ENCODE measurements around the gene ANXA7. TPM values are rescaled to one million over a fixed set of nuclear protein-coding genes. Genes with fewer than 3 reads are reported as not detected.

Gene ANXA7
- total and polyA plus RNA-seq, 2 donors (not counting 3 experiments of a cell fraction or from before 2014, with no cell fraction given): 56.5 to 81.6 TPM

DNA sequence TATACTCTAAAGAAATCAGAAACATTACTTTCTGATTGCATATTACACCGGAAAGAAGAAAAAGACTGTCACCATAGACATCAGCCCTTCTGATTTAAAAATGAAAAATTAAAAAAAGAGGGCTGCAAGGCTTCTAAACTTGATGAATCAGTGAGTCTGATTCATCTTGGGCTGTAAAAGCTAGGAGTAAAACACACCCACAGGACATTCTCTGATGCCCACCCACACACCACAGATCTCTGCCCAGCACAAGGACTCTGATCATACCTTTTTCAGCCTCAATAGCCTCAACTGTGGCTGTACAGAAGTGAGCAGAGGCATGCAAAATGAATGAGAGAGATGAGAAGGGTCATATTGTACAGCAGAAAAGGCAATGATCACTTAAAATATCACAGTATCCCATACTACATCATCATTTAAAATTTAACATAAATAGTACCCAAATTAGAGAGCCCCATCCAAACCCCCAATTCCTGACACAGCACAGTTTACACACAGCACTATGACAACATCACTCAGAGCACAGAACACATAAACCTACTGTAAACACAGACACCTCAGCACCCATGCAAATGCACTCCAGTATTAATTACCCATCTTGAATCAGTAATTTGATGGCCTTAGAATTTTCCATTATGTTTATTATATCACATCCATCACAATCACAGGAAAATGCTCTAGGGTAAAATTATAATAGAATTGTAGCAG is 25.9 kb upstream of the ANXA7 start:
- Histone ChIP-seq H3K27ac (ENCODE audit: insufficient read depth, low read depth, low read length) (no peak overlapping the region), H3K9ac (replicated peaks; ENCODE audit: extremely low read depth, insufficient read depth, low read length) (no peak overlapping the region), H3K4me3 (replicated peaks in 1 of 3; ENCODE audit: insufficient read depth in 1 of 3, low read depth in 1 of 3, low read length in 3 of 3) (no peak overlapping the region), H2AFZ (ENCODE audit: low read depth, low read length) (no peak overlapping the region), H3K27me3 (ENCODE audit: control insufficient read depth in 2 of 2, insufficient read depth in 2 of 2, low read length in 2 of 2) (no peaks in the 10 kb centered on the region), H4K20me1 (replicated peaks; ENCODE audit: control insufficient read depth, extremely low read depth, insufficient read depth, low read length) (no peaks in the 10 kb centered on the region), H3K9me1 (replicated peaks; ENCODE audit: control insufficient read depth, extremely low read depth, insufficient read depth, low read length) (no peaks in the 10 kb centered on the region), H3K79me2 (ENCODE audit: control insufficient read depth, insufficient read depth, low read length) (no peaks in the 10 kb centered on the region), H3K36me3 (ENCODE audit: control insufficient read depth in 2 of 2, extremely low read depth in 1 of 2, insufficient read depth in 2 of 2, low read length in 2 of 2) (peaks cover 5 to 6% of the 10 kb centered on the region in 2 experiments), H3K4me2 (ENCODE audit: insufficient read depth, low read length) (no peak overlapping the region), H3K4me1 (ENCODE audit: control insufficient read depth, extremely low read depth, insufficient read depth, low read length) (no peaks in the 10 kb centered on the region), H3K9me3 (replicated peaks; ENCODE audit: control insufficient read depth, insufficient read depth, low read length) (no peaks in the 10 kb centered on the region)
- CTCF ChIA-PET: interaction anchor here (1.5 kb wide), 1 partner anchor 17 kb away, joined by 4 read pairs; no protein-coding TSS in a partner anchor
- POLR2A ChIA-PET: no interaction called here
- intact Hi-C loops (cut with micrococcal nuclease): no loop called here
- no TSS peak for BruUV-seq (replicated peaks)
- TF ChIP-seq, protein P1, sequence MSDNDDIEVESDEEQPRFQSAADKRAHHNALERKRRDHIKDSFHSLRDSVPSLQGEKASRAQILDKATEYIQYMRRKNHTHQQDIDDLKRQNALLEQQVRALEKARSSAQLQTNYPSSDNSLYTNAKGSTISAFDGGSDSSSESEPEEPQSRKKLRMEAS (IDR thresholded peaks at IDR 0.05; ENCODE audit: insufficient read depth, insufficient read length): no peak
- TF ChIP-seq FOS (IDR thresholded peaks at IDR 0.05; ENCODE audit: borderline replicate concordance, insufficient read depth, low read length) (peak; percentile 24), GATA2 (IDR thresholded peaks at IDR 0.05; ENCODE audit: insufficient read depth, insufficient read length, low read depth, low read length) (no peak)
- dilution Hi-C loops (cut with MboI; ENCODE audit: extremely low pct_ligation_motif_present, low sequenced_read_pairs): no loop called here
- FAIRE-seq (no peak), DNase-seq (ENCODE audit: low read depth, low spot score) (no peak)

DNA sequence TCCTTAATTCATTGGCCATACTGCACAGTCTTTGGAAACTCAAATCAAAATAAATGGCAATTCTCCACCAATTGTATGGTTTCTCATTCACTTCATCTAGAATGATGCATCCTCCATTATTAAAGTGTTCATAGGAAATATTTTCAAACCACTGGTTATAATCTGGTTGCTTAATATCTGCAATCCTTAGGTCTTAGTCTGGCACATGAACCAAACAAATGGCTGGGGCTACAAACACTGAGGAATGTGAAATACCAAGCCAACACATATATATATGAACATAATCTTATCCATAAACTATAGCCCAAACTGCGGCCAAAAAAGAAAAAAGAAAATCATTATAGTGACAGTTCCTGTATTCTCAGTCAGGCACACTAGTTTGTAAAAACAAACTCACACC is 25.2 kb upstream of the ANXA7 start:
- no peak overlapping the region for H3K4me2 ChIP-seq (ENCODE audit: insufficient read depth, low read length)
- H3K9me1 ChIP-seq (replicated peaks; ENCODE audit: control insufficient read depth, extremely low read depth, insufficient read depth, low read length): no peaks in the 10 kb centered on the region
- FAIRE-seq (no peak), DNase-seq (ENCODE audit: low read depth, low spot score) (no peak)
- no peaks in the 10 kb centered on the region for H3K79me2 ChIP-seq (ENCODE audit: control insufficient read depth, insufficient read depth, low read length)
- no peaks in the 10 kb centered on the region for H4K20me1 ChIP-seq (replicated peaks; ENCODE audit: control insufficient read depth, extremely low read depth, insufficient read depth, low read length)
- H3K9ac ChIP-seq (replicated peaks; ENCODE audit: extremely low read depth, insufficient read depth, low read length): no peak overlapping the region
- dilution Hi-C loops (cut with MboI; ENCODE audit: extremely low pct_ligation_motif_present, low sequenced_read_pairs) (no loop called here), intact Hi-C loops (cut with micrococcal nuclease) (no loop called here)
- ChIA-PET POLR2A (no interaction called here), CTCF (interaction anchor here (1.5 kb wide), 1 partner anchor 18 kb away, joined by 4 read pairs; no protein-coding TSS in a partner anchor)
- H3K27ac ChIP-seq (ENCODE audit: insufficient read depth, low read depth, low read length): no peak overlapping the region
- H3K4me3 ChIP-seq (replicated peaks in 1 of 3; ENCODE audit: insufficient read depth in 1 of 3, low read depth in 1 of 3, low read length in 3 of 3): no peak overlapping the region
- no peaks in the 10 kb centered on the region for H3K4me1 ChIP-seq (ENCODE audit: control insufficient read depth, extremely low read depth, insufficient read depth, low read length)
- no peak overlapping the region for H2AFZ ChIP-seq (ENCODE audit: low read depth, low read length)
- no TSS peak for BruUV-seq (replicated peaks)
- peaks cover 5 to 6% of the 10 kb centered on the region in 2 experiments for H3K36me3 ChIP-seq (ENCODE audit: control insufficient read depth in 2 of 2, extremely low read depth in 1 of 2, insufficient read depth in 2 of 2, low read length in 2 of 2)
- H3K27me3 ChIP-seq (ENCODE audit: control insufficient read depth in 2 of 2, insufficient read depth in 2 of 2, low read length in 2 of 2): no peaks in the 10 kb centered on the region
- TF ChIP-seq JUN (IDR thresholded peaks at IDR 0.05; ENCODE audit: borderline replicate concordance, insufficient read depth, insufficient read length, low read depth) (no peak), FOS (IDR thresholded peaks at IDR 0.05; ENCODE audit: borderline replicate concordance, insufficient read depth, low read length) (no peak), GATA2 (IDR thresholded peaks at IDR 0.05; ENCODE audit: insufficient read depth, insufficient read length, low read depth, low read length) (no peak), MYC (IDR thresholded peaks at IDR 0.05; ENCODE audit: low read depth, low read length) (no peak), EZH2 (IDR thresholded peaks at IDR 0.05; ENCODE audit: borderline replicate concordance, low read depth, low read length, severe bottlenecking) (no peak), POLR2AphosphoS5 (IDR thresholded peaks at IDR 0.05; ENCODE audit: insufficient read depth, low read depth, low read length) (no peak)
- TF ChIP-seq, protein P1 (IDR thresholded peaks at IDR 0.05; ENCODE audit: insufficient read depth, insufficient read length): no peak
- TF ChIP-seq, protein P2, sequence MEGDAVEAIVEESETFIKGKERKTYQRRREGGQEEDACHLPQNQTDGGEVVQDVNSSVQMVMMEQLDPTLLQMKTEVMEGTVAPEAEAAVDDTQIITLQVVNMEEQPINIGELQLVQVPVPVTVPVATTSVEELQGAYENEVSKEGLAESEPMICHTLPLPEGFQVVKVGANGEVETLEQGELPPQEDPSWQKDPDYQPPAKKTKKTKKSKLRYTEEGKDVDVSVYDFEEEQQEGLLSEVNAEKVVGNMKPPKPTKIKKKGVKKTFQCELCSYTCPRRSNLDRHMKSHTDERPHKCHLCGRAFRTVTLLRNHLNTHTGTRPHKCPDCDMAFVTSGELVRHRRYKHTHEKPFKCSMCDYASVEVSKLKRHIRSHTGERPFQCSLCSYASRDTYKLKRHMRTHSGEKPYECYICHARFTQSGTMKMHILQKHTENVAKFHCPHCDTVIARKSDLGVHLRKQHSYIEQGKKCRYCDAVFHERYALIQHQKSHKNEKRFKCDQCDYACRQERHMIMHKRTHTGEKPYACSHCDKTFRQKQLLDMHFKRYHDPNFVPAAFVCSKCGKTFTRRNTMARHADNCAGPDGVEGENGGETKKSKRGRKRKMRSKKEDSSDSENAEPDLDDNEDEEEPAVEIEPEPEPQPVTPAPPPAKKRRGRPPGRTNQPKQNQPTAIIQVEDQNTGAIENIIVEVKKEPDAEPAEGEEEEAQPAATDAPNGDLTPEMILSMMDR (IDR thresholded peaks at IDR 0.05; ENCODE audit: extremely low read depth in 1 of 2, insufficient read depth in 1 of 2, low read depth in 1 of 2, low read length in 2 of 2): no peak
- H3K9me3 ChIP-seq (replicated peaks; ENCODE audit: control insufficient read depth, insufficient read depth, low read length): no peaks in the 10 kb centered on the region

All from endothelial cell of umbilical vein (primary cell).